Thoracic aorta endothelial cell (primary cell): ENCODE data around the gene RAB28. TPM values are rescaled to one million over a fixed set of nuclear protein-coding genes. Genes with fewer than 3 reads are reported as not detected.

ENCODE experiments used
- total RNA-seq: library from RNA; depleted of rRNA; stranded (reverse); fragments of >200 nt; gene quantifications from 2 replicates; pipeline ENCODE4 v1.2.3, GENCODE V29; 2012

RAB28 gene
- 17.8 and 21.1 TPM in 2 replicates for total RNA-seq

DNA sequence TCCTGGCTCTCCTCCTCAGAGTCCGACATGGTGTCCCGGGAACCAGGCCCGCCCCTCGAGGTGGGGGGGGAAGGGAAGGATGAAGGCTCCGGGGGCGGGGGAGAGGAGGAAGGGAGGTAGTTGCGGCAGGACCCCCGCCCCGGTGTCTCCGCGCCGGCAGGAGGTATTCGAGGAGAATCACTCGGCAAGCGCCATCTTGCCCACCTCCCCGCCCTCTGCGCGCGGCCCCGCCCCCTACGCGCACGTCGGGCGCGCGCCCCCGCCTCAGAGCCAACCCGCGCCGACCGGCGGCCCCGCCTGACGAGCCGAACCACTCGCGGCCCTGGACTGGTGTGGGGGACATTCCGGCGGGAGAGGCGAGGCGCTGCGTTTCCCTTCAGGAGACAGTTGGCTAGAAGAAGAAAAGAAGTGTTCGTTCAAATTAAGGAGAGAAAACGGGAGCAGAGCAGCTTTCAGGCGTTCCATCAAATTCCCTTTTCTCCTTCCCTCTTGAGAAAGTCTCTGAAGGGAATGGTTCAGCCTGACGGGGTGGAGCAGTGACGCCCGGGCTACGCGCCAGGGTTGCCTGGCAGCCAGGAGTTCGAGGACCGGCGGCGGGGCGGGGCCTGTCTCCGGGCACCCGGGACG is at the start of gene RAB28:
Gene RAB28, minus strand, starts transcription at position 219 of the 627 bp plus-strand sequence.

Other genes with a start within 250 kb of the RAB28 start
- gene NKX3-2, start 60.2 kb upstream of the RAB28 start, total RNA-seq, result not detected in 2 replicates
- gene BOD1L1, start 143.4 kb upstream of the RAB28 start, total RNA-seq, result 40.1 and 43.0 TPM in 2 replicates